ENCODE results near the gene LRRC71. TPM values are rescaled to one million over a fixed set of nuclear protein-coding genes. Genes with fewer than 3 reads are reported as not detected.

Gene LRRC71
- total and polyA plus RNA-seq, 2 of the 8 experiments (the other 6 are each of a cell fraction or from before 2014, with no cell fraction given): 0.05 TPM; not detected in 1

DNA sequence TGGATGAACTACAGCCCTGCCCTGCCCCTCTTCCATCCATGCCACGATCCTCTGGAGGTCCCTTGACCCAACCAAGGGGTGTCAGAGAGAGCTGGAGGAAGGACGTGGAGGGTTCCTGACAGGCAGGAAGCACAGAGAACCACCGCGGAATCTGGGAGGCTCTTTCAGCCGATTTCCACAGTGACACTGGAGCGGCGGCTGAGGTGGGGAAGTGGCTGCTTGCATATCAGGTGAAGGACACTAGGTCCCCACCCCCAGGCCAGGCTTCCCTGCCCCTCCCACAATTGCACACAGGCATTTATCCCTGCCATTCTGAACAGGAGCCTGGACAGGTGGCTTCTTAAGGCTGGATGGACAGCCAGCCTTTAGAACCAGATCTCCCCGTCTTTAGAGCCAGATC, 17.5 kb downstream of the LRRC71 start:
- no peak overlapping the region for H3K4me3 ChIP-seq (ENCODE audit: extremely low read depth in 1 of 4, insufficient read depth in 2 of 4, low read depth in 3 of 4, low read length in 4 of 4)
- no peak overlapping the region for H2BK12ac ChIP-seq (ENCODE audit: low read depth, low read length)
- H3K4me2 ChIP-seq (ENCODE audit: insufficient read depth in 1 of 2, low read depth in 2 of 2, low read length in 2 of 2): no peak overlapping the region
- no peak overlapping the region for H2AFZ ChIP-seq (ENCODE audit: low read length)
- H2BK15ac ChIP-seq (ENCODE audit: low read length): no peak overlapping the region
- no peak overlapping the region for H3K56ac ChIP-seq (replicated peaks; ENCODE audit: insufficient read length, low read depth, low read length)
- H2BK20ac ChIP-seq (ENCODE audit: low read length): no peak overlapping the region
- FAIRE-seq (no peak), DNase-seq (ENCODE audit: low read depth in 1 of 2, low spot score in 2 of 2) (no peak)
- no peaks in the 10 kb centered on the region for H3K27me3 ChIP-seq (replicated peaks in 1 of 4; ENCODE audit: control insufficient read depth in 3 of 4, extremely low read depth in 1 of 4, insufficient read depth in 3 of 4, low read length in 3 of 4)
- peak overlapping the region; percentile 5; the same call in 1 of the 2 replicates for H2BK5ac ChIP-seq (ENCODE audit: low read depth, low read length)
- no peak overlapping the region for H3K14ac ChIP-seq (ENCODE audit: insufficient read length)
- 96% methylated on average over 8 of the region's 8 CpGs; no CpG with 5 or more reads in 1 of the 2 experiments for WGBS, 2 experiments (ENCODE audit: extremely low coverage in 1 of 2, insufficient coverage in 1 of 2, insufficient read length in 1 of 2, insufficient replicate concordance in 2 of 2, low coverage in 1 of 2, low lambda C conversion rate in 2 of 2, missing lambda C conversion rate in 1 of 2)
- no peak overlapping the region for H3K23ac ChIP-seq (ENCODE audit: insufficient read length)
- H3K79me1 ChIP-seq (ENCODE audit: low read depth, low read length): no peaks in the 10 kb centered on the region
- H2AK5ac ChIP-seq (ENCODE audit: low read depth, low read length): no peak overlapping the region
- H2BK120ac ChIP-seq (replicated peaks; ENCODE audit: low read depth, low read length): no peak overlapping the region
- POLR2A ChIA-PET (ENCODE audit: partially characterized antibody): interaction anchor here (0.8 kb wide), 1 partner anchor 13 kb away, joined by 3 read pairs; no protein-coding TSS in a partner anchor
- no peaks in the 10 kb centered on the region for H3K79me2 ChIP-seq (ENCODE audit: control insufficient read depth in 1 of 2, insufficient read depth in 2 of 2, low read length in 2 of 2)
- H4K5ac ChIP-seq (ENCODE audit: insufficient read length, low read depth, low read length): no peak overlapping the region
- CTCF ChIA-PET (ENCODE audit: partially characterized antibody): interaction anchor here (0.6 to 2.6 kb wide), 7 partner anchors 9 to 99 kb away, joined by 3 to 12 read pairs (median 5); no protein-coding TSS in a partner anchor
- no peak overlapping the region for H3K18ac ChIP-seq (ENCODE audit: extremely low read depth, low read length)
- H3K9ac ChIP-seq (replicated peaks in 1 of 4; ENCODE audit: extremely low read depth in 1 of 4, low read depth in 3 of 4, low read length in 3 of 4): no peak overlapping the region
- peaks cover 4 to 7% of the 10 kb centered on the region in 2 experiments for H4K20me1 ChIP-seq (replicated peaks in 1 of 2; ENCODE audit: control insufficient read depth in 1 of 2, insufficient read depth in 2 of 2, low read length in 2 of 2)
- H3K4ac ChIP-seq (replicated peaks; ENCODE audit: insufficient read length, low read depth, low read length): no peak overlapping the region
- H3K23me2 ChIP-seq (ENCODE audit: low read depth, low read length): no peaks in the 10 kb centered on the region; the same call in 1 of the 2 replicates
- H4K91ac ChIP-seq (replicated peaks; ENCODE audit: insufficient read length, low read length): no peak overlapping the region
- H3K4me1 ChIP-seq (replicated peaks in 1 of 4; ENCODE audit: control insufficient read depth in 3 of 4, insufficient read depth in 4 of 4, low read length in 3 of 4): peaks cover 0 to 4% (median 0%) of the 10 kb centered on the region in 4 experiments; a peak in 3 of 7 replicates
- H4K8ac ChIP-seq (ENCODE audit: extremely low read depth, insufficient read depth, low read length): no peak overlapping the region
- H3K27ac ChIP-seq (ENCODE audit: low read depth, low read length): no peak overlapping the region
- peaks cover 15 to 51% (median 26%) of the 10 kb centered on the region in 4 experiments for H3K36me3 ChIP-seq (ENCODE audit: control insufficient read depth in 2 of 4, insufficient read depth in 4 of 4, low read length in 3 of 4)
- no peaks in the 10 kb centered on the region for H3K9me3 ChIP-seq (ENCODE audit: insufficient read depth in 2 of 2, low read depth in 1 of 2, low read length in 1 of 2)
- TF ChIP-seq RBBP5 (IDR thresholded peaks at IDR 0.05; ENCODE audit: borderline replicate concordance, low read depth, low read length): no peak
- TF ChIP-seq BACH1 (IDR thresholded peaks at IDR 0.05; ENCODE audit: low read length): no peak
- TF ChIP-seq HDAC2 (IDR thresholded peaks at IDR 0.05; ENCODE audit: borderline replicate concordance in 1 of 2, low read depth in 2 of 2, low read length in 2 of 2): no peak
- TF ChIP-seq TCF12 (IDR thresholded peaks at IDR 0.05; ENCODE audit: low read depth, low read length): no peak
- no peak for TF ChIP-seq CTBP2 (IDR thresholded peaks at IDR 0.05; ENCODE audit: borderline replicate concordance, insufficient read depth, insufficient read length, low read length)
- no peak for TF ChIP-seq JUND (IDR thresholded peaks at IDR 0.05; ENCODE audit: low read length)
- TF ChIP-seq SRF (IDR thresholded peaks at IDR 0.05; ENCODE audit: low read depth, low read length): no peak
- no peak for TF ChIP-seq CEBPB (IDR thresholded peaks at IDR 0.05; ENCODE audit: low read depth, low read length)
- TF ChIP-seq EZH2 (IDR thresholded peaks at IDR 0.05; ENCODE audit: low read depth, low read length, severe bottlenecking): no peak
- no peak for TF ChIP-seq JUN (IDR thresholded peaks at IDR 0.05; ENCODE audit: low read depth, low read length)
- no peak for TF ChIP-seq SIX5 (IDR thresholded peaks at IDR 0.05; ENCODE audit: low read depth, low read length)
- no peak for TF ChIP-seq MAFK (IDR thresholded peaks at IDR 0.05; ENCODE audit: low read depth, low read length)
- TF ChIP-seq KDM4A (IDR thresholded peaks at IDR 0.05; ENCODE audit: low read depth, low read length, severe bottlenecking): no peak
- TF ChIP-seq RNF2 (IDR thresholded peaks at IDR 0.05; ENCODE audit: borderline replicate concordance, low read depth, low read length, missing control alignments, poor library complexity, severe bottlenecking): no peak
